Measurements from ENCODE around the gene SERTAD4.
A peak's percentile ranks its signal among the peaks of the same experiment; 100 is the strongest.

The SERTAD4 gene

DNA sequence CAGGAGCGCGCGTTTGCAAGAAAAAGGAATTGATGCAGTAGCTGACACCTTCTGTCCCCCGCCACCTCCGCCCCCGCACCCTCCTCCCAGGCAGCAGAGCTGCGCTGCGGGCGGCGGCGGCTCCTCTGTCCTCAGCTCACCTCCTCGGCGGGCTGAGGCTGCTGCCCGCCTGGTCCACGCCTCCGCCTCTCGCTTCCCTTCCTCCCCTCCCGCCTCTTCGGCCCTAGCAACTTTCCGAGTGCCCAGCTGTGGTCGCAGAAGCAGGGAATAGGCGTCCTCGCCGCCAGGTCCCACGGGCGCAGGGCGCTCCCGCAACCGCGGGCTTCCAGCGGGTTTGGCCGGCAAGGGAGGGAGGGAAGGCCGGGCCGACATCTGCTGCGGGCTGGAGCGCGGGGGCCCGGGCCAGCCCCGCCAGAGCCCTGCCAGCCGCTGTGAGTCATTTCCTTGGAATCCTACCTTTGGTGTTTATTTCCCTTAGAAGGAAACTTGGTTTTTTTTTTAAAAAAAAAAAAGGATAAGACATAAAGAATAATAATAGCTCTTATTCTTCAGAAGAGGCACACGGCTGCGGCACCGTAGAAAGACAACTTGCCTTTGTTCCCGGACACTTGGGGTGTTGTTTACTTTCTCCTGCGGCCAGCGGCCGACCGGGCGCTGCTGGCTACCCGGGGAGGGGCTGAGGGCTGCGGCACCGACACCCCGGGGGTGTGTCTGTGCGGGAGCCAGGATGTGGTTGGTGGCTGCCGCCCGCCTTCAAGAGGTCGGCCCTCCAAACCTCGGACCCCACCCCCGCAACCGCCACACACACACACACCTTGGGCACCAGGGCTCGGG lies 1.1 kb downstream of the SERTAD4 start:
- peak; percentile 65 for DNase-seq

DNA sequence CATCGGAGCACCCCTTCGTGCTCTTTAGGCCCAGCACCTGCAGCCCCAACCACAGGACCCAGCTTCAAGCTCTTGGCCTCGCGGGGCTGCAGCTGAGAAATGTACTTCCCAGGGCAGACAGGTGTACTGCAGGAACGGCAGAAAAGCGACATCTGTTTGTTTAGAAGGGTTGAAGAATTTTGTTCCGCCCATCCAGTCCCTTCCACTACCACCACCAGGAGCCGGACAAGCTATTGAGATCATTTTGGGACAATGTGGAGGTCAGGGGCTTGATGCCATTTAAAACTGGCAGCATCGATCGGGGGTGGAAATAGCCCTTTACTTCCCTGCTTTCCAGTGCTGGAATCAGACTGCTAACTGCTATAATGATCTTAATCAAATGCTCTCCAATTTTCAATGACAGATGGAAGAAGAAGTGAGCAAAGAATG lies 1.7 kb downstream of the SERTAD4 start:
- peak; percentile 52 for DNase-seq

DNA sequence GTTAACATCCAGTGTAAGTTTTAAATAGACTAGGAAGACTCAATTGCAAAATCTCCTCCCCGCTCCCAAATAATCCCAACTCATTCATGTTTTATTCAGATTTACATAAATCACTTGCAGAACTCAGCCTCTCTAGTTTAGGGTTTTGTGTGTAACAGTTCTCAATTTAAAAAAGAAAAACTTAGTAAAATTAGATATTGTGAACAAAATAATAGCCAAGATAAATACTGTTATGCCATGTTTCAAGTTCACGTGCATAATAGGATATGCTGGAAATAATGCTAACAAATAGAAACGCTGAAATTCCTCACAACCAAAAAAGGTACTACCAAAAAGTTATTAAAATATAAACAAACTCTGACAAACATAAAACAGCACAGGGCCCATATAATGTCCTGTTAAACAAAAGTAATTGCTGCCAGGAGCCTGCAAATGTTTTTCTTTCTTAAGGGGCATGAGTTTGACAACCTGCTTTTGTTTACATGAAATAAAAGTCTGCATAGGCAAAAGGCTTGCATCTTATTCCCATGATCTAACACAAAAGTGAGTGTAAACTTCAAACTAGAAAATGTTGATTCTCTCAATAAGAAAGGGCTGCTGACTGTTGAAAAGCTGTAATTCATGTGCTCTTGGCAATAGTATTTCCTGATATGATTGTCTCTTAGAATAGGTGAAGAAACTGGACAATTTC lies 2.9 kb downstream of the SERTAD4 start:
- no peak for DNase-seq

DNA sequence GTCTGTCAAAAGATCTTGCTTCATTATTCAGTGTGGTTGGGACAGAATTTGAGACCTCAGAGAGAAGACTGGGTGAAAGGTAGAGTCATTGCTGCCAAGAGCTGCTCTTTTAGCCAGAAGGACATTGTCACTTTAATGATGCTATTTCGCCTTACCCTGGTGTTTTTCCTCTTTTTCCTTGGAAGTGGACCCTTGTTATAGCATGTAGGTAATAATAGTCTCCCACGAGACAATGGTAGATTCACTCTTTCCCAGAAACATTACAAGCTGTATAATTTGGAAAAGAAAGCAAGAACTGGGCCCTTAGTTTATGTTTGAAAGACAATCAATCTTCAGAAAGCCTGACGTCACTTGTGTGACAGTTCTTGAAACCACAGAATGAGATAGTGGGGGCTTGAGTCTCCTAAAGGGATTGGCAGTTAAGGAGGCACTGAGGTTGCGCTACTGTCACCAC lies 3.8 kb downstream of the SERTAD4 start:
- no peak for DNase-seq

DNA sequence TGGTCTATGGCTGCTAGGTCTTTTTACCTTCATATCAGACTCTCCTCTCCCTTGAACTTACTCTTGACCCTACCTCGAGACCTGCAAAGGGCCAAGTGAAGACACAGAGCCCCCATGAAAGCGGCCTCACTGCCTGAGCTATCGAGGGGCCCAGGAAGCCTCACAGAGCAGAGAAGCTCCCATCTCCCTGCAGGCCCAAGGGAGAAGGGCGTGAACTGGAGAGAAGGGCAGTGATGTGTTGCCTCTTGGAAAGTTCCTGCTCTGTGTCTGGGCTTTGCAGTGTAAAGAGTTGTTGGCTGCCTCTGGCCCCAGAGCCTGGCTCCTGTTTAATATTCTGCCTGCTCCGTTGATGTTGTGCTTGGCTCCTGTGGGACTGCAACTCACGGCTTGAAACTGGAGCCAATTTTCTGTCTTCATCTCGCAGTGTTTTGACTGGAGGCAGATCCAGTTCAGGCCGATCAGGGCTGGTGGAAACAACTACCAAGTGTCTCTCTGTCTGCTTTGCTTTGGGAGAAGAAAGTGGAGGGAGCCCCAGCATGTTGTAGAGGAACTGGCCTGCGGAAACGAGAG lies 4.3 kb downstream of the SERTAD4 start:
- peak; percentile 92 for DNase-seq

DNA sequence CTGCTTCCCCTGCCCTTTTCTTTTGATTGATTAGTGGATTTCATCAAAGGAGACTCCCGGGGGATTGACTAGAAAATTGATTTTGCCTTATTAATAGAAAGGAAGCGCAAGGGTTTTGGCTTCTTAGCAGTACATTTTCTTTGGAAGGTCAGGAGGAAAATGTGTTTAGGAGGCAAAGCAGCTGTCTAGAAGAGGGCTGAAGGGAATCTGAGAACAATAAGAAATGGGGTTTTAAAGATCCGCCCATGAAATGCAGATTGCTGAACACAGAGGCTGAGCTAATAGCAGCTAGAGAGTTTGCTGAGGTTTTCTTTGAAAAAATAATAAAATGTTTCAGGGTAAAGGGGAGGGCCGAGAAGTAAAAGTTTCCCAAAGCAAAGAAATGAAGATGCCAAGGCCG lies 4.9 kb downstream of the SERTAD4 start:
- DNase-seq: no peak

DNA sequence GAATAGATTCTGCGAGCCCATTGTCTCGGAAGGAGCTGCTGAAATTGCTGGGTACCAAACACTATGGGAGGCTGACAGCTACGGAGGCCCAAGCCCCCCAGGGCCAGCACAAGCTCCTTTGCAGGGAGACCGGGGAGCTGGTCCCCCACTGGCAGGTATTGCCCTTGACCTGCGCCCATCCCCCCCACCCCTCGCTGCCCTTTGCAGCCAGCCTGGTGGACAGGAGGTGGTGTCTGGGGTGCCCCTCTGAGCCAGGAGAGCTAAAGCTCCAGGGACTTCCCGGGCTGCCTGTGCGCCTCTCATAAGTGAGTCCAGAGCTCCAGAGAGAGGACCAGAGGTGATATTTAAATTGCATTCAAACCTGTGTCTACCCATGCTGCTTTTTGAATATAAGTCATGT lies 5.4 kb downstream of the SERTAD4 start:
- DNase-seq: no peak

DNA sequence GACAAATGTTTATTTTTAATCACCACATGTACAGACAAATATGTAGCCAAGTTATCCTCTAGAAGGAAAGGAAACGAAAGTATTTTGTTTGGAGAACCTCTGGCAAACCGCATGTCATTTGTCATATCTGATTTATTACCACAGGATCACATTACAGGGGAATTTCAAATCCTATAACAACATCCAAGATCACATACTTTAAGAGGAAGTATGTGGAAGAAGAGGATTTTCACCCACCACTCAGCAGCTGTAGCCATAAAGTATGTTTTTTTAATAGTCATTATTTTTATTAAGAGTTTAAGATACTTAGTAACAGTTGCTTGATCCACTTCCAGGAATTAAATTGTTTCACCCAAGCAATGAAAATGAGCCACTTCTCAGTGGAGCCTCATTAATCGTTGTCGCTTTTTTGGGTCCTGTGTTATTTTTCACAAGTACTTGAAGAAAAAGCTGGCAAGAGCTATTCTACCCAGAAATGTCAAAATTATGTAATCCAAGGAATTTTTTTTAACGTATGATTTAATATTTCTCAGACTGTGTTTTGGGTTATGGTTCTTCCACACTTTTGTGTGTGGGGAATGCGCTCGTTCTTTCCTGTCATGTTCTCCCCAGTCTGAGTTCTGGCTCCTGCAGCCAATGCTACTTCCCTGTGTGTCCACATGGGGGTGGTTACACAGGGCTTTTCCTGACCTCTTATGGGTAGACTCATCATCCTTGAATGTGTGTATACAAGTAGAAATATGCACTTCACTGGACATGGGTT lies 6.9 kb downstream of the SERTAD4 start:
- DNase-seq: peak; percentile 69

DNA sequence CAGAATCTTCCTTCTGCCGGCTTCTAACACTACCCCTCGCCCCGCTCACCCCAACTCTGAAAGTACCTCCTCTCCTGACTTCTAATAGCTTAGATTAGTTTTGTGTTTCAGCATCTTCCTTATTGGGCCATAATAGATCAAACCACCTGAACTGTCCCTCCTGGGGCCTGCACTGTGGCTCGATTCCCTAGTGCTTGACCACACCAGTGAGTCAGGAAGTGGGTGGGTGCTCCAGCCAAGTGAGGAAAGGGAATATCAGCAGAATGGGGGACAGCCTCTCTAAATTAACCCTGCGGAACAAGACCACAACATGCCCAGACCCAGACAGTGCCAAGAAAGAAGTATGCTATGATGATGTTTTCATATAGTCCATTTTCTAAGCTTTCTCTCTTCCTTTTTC lies 8.5 kb downstream of the SERTAD4 start:
- no peak for DNase-seq

DNA sequence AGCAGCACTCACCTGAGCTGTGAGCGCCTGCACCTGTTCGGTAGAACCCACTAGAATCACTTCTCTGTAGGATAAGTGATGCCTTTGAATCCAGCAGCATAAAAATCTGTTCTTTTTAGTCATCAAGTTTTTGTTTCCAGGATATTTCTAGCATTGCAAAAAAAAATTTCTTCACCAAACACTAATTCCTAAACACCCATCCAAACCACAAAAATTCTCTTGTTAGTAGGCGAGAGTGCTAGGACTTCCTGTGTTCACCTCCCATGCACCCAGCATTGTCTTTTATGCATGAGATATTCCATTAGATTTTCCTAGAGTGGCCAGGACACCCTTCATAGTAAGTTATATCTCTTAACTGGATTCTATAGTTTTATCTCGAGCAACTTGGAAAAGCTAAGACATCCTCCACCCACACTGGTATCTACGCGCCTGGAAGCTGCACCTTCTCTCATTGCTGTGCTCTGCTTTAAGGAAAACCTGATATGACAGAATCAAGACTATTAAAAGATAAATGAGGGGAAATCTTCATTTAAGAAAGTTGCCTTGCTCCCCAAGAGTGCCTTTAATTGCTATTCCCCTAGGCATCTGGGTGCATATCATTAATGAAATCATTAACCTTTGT lies 12.3 kb downstream of the SERTAD4 start:
- no peak for DNase-seq

DNA sequence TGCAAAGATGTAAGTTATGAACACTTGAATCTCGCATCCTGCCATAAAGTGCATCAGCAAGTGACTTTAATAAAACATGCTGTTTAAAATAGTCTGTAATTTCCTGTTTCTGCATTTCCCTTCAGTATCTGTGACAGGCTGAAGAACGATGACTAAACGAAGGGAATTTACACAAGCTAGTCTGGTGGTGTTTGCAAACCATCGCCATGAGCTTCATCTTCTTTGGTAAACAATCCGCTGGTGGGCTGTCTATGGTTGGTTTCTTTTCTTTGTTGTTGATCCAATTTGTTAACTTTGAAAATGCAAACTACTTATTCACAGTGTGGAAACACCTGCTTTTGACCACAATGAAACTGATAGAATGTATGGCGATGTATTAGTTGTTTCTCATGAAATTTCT lies 13.9 kb downstream of the SERTAD4 start:
- no peak for DNase-seq

DNA sequence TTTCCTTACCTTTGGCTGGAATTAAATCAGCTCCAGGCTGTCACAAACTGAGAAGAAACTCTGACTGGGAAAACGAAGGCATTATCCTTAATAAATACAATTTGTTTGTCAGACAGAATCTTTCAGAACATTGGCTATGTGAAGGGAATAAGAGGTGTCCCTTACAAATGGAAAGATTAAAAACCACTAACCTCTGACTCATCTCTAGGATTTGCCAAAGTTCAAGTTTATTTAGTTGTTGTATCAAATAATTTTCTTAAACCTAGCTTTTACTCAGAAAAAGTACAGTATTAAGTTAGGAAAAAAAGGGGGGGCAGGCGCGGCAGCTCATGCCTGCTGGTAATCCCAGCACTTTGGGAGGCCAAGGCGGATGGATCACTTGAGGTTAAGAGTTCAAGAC lies 15.7 kb downstream of the SERTAD4 start:
- no peak for DNase-seq

DNA sequence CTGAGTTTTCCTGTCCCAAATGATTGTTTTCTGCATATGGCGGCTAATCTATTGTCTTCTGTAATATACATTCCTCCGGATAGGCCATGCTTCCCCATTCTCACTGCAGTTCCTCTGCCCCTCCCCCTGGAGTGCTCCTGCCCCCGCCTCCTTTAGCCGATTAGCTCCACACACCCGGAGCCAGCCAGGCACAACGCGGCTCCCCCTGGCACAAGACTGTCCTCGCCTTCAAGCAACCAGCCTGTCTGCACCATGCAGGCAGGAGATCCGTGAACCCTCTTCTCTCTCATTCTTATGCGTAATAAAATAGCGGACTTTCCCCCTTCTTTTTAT lies 18.0 kb downstream of the SERTAD4 start:
- DNase-seq: peak; percentile 73

DNA sequence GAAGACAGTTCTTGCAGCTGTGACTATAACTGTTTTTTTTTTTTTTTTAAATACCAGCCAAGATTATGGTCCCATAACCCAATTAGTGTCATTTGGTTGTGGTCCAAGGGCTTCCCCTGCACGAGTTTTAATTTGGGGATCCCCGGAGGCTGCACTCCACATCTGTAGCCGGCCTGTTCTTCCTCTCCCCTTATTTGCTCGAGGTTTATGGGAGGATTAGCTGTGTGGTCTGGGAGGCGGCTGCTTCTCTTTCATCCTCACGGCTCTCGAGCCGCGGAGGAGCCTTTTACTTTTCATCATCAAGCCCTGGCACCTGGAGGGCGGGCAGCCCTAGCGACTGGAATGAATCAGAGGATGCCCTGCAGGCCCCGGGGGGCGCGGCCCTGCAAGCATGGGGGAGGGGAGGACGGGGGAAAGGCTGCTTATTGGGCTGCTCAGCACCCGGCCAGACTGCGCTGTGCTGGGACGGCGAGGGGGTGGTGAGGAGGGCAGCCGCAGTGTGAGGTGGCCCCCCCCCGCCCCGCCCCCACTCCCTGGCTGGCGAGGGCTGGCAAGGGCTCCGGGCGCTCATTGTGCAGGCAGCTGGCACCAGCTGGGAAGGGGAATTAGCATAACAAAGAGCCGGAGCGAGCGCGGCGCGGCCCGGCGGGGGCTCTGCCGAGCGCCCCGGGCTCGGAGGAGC lies 18.5 kb downstream of the SERTAD4 start:
- peak; percentile 88 for DNase-seq

DNA sequence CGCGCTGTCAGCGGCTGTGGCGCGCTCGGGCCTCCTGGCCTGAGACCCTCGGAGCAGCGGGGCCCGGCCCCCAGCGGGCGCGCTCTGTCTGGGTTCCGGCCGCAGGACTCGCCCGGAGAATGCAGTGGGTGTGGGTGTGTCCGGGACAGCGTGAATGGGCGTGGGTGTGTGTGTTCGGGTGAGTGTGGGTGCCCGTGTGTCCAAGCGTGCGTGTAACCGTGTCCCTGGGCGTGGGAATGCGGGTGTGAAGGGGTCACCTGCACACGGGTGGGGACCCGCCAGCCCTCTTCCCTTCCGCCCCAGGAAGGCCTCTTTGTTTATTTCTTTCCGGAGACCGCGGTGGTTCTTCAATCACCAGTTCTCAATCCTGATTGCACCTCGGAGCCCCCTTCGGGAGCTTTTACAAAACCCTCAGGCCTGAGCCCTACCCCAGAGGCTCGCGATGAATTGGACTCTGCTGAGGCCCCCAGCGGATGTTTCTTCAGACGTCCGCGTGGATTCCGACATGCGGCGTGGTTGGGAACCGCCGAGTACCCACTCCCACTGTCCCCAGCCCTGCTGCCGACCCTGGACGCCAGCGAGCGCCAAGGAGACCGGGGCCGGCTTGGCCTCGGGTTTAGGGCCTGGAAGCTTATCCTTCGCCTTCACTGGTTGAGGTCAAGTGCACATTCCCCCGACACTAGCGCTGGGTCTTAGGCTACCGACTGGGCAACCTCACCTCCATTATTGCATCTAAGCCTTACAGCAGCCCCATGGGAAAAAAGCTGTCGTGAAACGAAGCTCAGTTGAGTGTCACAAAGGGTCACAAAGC lies 19.3 kb downstream of the SERTAD4 start:
- DNase-seq: no peak

DNA sequence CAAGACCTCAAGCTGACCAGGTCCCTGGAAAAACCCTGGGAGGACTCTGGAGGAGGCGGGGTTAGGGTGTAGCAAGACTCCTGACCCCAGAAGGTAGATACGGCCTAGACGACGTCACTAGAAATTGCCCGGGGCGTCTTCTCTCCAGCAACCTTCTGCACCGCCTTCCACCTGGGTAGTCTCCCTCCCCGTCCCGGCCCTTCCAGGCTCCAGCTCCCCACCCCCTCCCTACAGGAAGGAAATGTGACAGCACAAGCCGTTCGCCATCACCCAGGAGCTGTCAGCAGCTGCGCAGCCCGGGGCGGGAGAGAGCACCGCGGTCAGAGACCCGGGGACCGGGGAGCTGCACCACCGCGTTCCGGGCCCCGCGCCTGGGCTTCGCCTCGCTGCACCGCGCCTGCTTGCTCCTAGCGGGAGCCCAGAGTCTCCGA lies 20.0 kb downstream of the SERTAD4 start:
- DNase-seq: peak; percentile 54

DNA sequence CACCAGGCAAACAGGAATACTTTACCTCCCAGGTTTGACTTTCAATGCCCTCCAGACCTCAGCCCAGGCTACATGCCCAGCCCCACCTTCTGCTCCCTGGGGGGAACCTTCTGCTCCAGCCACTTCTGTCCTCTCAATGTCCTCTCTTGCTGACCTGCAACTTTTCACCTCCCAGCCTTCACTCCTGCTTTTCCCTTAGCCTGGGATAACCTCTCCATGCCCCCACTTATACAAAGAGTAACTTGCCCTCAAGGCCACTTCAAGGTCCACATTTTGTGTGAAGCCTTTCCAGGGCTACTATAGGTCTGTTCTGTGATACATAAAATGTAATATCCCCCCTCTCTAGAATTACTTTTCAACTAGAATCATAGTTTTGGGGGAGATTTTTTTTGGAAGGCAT lies 21.7 kb downstream of the SERTAD4 start:
- no peak for DNase-seq

DNA sequence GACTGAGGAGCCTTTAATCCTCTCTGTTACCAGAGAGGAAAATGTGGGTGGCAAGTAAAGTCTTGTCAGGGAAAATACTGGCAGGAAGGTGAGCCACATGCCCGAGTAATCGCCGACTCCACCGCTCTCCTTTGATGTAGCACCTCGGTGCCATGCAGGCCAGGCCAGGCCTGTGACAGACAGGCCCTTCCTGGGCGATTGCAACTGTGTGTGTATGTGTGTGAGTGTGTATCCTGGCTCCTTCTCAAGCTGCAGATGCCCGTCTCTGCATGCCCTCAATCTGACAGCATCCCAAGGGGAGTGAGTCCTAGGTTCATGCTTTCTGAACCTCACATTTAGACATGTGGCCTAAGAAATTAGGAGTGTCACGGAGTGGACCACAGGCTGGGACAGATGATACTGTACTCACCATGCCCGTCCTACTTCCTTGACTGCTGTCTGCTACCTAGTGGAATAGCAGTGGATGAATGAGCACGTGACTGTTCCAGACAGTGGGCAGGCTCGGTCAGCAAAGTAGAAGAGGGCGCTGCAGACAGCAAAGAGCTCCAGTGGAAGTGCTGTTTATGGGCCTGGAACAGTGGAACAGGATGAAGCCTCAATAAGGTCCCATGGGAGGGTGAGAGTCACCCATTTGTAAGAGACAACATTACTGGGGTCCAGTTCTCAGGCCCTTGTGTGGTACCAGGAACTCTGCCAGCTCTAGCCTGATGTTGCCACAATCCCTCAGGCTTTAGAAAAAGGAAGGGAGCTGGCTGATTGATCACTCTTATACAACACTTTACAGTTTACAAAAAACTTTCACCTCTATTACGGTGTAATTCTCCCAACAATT lies 25.3 kb downstream of the SERTAD4 start:
- no peak for DNase-seq

DNA sequence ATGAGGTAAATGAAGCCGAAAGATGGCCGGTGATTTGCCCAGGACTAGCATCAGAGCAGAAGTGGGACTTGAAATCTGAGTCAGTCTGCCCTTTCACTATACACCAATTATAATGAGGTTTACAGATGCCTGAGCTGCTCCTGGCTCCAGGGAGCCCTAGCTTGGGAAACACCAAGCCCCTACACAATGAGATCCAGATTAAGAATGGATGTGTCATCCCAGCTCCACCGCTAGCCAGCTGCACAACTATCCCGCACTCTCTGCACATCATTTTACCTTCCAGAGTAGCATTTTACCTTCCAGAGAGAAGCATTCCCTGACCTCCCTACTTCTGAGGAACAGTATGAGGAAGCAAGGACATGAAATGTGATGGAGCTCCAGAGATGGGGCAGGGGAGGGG lies 27.0 kb downstream of the SERTAD4 start:
- peak; percentile 68 for DNase-seq

DNA sequence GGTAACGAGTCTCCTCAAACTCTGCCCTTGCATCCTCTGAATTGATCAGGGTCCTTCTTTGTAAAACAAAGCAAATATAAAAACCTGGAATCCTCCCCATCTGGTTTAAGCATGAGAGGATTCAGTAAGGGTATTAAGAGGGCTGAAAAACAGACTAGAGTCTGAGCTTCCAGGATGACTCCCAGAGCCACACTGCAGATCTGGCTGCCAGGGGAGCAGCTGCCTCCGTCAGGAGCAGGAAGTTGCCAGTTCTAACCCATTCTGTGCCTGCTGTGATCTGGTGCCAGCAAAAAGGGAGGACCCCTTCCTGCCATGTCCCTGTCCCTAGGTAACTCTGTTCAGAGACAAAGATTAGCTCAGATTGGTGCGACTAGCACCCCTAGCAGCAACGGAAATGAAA lies 27.5 kb downstream of the SERTAD4 start:
- peak; percentile 63 for DNase-seq

Measured in right hindlimb (tissue), 1 donor.